Gastrocnemius medialis (tissue), 4 donors: ENCODE measurements around the gene RHEB.

ENCODE experiments used
- POLR2A ChIP-seq, 2 donors: fragments of 450-650 bp; IDR thresholded peaks; one replicate each; pipeline ENCODE4 v1.6.1; 2017; ENCODE audit warnings: antibody characterized with exemption in 2 of 2, mild to moderate bottlenecking in 2 of 2, moderate library complexity in 2 of 2
- TF ChIP-seq, protein P1 (sequence below), 5 experiments: fragments of 450-650 bp in 3 of 5; fragments of 200-600 bp in 2 of 5; sonication (generic) in 2 of 5; IDR thresholded peaks in 4 of 5; conservative IDR thresholded peaks in 1 of 5; 1 replicate in 4 of 5; 2 replicates in 1 of 5; pipeline ENCODE4 v1.5.1; 2016 to 2019; ENCODE audit warnings: antibody characterized with exemption in 5 of 5, mild to moderate bottlenecking in 3 of 5, moderate library complexity in 3 of 5

DNA sequence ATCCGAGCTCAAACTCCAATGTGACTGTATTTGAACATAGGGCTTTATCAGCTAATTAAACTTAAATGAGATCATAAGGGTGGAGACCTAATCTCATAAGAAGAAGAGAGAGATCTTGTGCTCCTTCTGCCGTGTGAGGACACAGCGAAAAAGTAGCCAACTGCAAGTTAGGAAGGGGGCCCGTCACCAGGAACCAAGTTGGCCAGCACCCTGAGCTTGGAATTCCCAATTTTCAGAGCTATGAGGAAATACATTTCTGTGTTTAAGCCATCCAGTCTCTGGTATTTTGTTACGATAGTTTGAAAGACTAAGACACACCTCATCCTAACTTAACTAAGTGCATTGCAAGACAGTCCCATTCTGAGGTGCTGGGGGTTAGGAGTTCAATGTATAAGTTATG, 95.8 kb downstream of the RHEB start:
- TF ChIP-seq, protein P1, sequence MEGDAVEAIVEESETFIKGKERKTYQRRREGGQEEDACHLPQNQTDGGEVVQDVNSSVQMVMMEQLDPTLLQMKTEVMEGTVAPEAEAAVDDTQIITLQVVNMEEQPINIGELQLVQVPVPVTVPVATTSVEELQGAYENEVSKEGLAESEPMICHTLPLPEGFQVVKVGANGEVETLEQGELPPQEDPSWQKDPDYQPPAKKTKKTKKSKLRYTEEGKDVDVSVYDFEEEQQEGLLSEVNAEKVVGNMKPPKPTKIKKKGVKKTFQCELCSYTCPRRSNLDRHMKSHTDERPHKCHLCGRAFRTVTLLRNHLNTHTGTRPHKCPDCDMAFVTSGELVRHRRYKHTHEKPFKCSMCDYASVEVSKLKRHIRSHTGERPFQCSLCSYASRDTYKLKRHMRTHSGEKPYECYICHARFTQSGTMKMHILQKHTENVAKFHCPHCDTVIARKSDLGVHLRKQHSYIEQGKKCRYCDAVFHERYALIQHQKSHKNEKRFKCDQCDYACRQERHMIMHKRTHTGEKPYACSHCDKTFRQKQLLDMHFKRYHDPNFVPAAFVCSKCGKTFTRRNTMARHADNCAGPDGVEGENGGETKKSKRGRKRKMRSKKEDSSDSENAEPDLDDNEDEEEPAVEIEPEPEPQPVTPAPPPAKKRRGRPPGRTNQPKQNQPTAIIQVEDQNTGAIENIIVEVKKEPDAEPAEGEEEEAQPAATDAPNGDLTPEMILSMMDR (IDR thresholded peaks at IDR 0.05 in 4 of 5, conservative IDR thresholded peaks at IDR 0.05 in 1 of 5): no peak
- TF ChIP-seq POLR2A (IDR thresholded peaks at IDR 0.05): no peak
